ENCODE data around the gene TMED10. TPM values are rescaled to one million over a fixed set of nuclear protein-coding genes. Genes with fewer than 3 reads are reported as not detected.
A peak's percentile ranks its signal among the peaks of the same experiment; 100 is the strongest.

Gene TMED10
- polyA plus RNA-seq, 1 donor from 2014 or later = 146 TPM

GRCh38 chr14:75125617-75126016, 50.8 kb downstream of the TMED10 start:
- Histone ChIP-seq H3K9ac (ENCODE audit: low read length) (no peak overlapping the region), H4K20me1 (ENCODE audit: insufficient read depth) (no peaks in the 10 kb centered on the region), H2AFZ (ENCODE audit: low read depth, low read length) (no peak overlapping the region), H3K4me3 (ENCODE audit: low read length) (peak overlapping the region; percentile 71), H3K27ac (ENCODE audit: low read length) (no peak overlapping the region), H3K9me3 (ENCODE audit: low read length) (no peaks in the 10 kb centered on the region), H3K79me2 (replicated peaks; ENCODE audit: insufficient read depth, low read length) (no peaks in the 10 kb centered on the region), H3K9me2 (ENCODE audit: insufficient read depth, low read length) (no peaks in the 10 kb centered on the region), H3F3A (ENCODE audit: insufficient read depth, low read length, poor library complexity, severe bottlenecking) (no peaks in the 10 kb centered on the region), H3K27me3 (ENCODE audit: insufficient read depth, low read depth, low read length) (no peaks in the 10 kb centered on the region), H3K4me2 (ENCODE audit: low read length) (no peak overlapping the region), H3K36me3 (ENCODE audit: insufficient read depth, low read length) (no peaks in the 10 kb centered on the region)
- no peak for TF ChIP-seq RAD21 (conservative IDR thresholded peaks at IDR 0.05)
- no peak for TF ChIP-seq SMC3 (conservative IDR thresholded peaks at IDR 0.05; ENCODE audit: poor library complexity)
- no peak for TF ChIP-seq REST (IDR thresholded peaks at IDR 0.05; ENCODE audit: borderline replicate concordance)
- no peak for TF ChIP-seq EP300 (conservative IDR thresholded peaks at IDR 0.05; ENCODE audit: poor library complexity, severe bottlenecking)
- no peak for TF ChIP-seq MXI1 (conservative IDR thresholded peaks at IDR 0.05; ENCODE audit: poor library complexity, severe bottlenecking)
- no peak for TF ChIP-seq CTCF (IDR thresholded peaks at IDR 0.05; ENCODE audit: poor library complexity, severe bottlenecking)
- TF ChIP-seq TAF1 (IDR thresholded peaks at IDR 0.05; ENCODE audit: low read depth) = no peak
- no peak for TF ChIP-seq POLR2AphosphoS5 (IDR thresholded peaks at IDR 0.05)
- no peak for TF ChIP-seq EZH2 (IDR thresholded peaks at IDR 0.05; ENCODE audit: borderline replicate concordance, insufficient read depth, low read length, poor library complexity, severe bottlenecking)

GRCh38 chr14:75123991-75124390, 52.4 kb downstream of the TMED10 start:
- H3K4me2 ChIP-seq (ENCODE audit: low read length) = no peak overlapping the region
- TF ChIP-seq EZH2 (IDR thresholded peaks at IDR 0.05; ENCODE audit: borderline replicate concordance, insufficient read depth, low read length, poor library complexity, severe bottlenecking) (no peak), CTCF (IDR thresholded peaks at IDR 0.05; ENCODE audit: poor library complexity, severe bottlenecking) (no peak), POLR2AphosphoS5 (IDR thresholded peaks at IDR 0.05) (no peak), TAF1 (IDR thresholded peaks at IDR 0.05; ENCODE audit: low read depth) (no peak), REST (IDR thresholded peaks at IDR 0.05; ENCODE audit: borderline replicate concordance) (no peak), EP300 (conservative IDR thresholded peaks at IDR 0.05; ENCODE audit: poor library complexity, severe bottlenecking) (no peak), MXI1 (conservative IDR thresholded peaks at IDR 0.05; ENCODE audit: poor library complexity, severe bottlenecking) (no peak), SMC3 (conservative IDR thresholded peaks at IDR 0.05; ENCODE audit: poor library complexity) (no peak), RAD21 (conservative IDR thresholded peaks at IDR 0.05) (no peak)
- no peak overlapping the region for H2AFZ ChIP-seq (ENCODE audit: low read depth, low read length)
- H4K20me1 ChIP-seq (ENCODE audit: insufficient read depth) = no peaks in the 10 kb centered on the region
- no peaks in the 10 kb centered on the region for H3K9me2 ChIP-seq (ENCODE audit: insufficient read depth, low read length)
- no peak overlapping the region for H3K9ac ChIP-seq (ENCODE audit: low read length)
- H3K9me3 ChIP-seq (ENCODE audit: low read length) = no peaks in the 10 kb centered on the region
- no peaks in the 10 kb centered on the region for H3K36me3 ChIP-seq (ENCODE audit: insufficient read depth, low read length)
- H3F3A ChIP-seq (ENCODE audit: insufficient read depth, low read length, poor library complexity, severe bottlenecking) = no peaks in the 10 kb centered on the region
- no peak overlapping the region for H3K27ac ChIP-seq (ENCODE audit: low read length)
- no peak overlapping the region for H3K4me3 ChIP-seq (ENCODE audit: low read length)
- no peaks in the 10 kb centered on the region for H3K79me2 ChIP-seq (replicated peaks; ENCODE audit: insufficient read depth, low read length)
- H3K27me3 ChIP-seq (ENCODE audit: insufficient read depth, low read depth, low read length) = no peaks in the 10 kb centered on the region
